ENCODE measurements around the gene PTPN4.

PTPN4 gene

DNA sequence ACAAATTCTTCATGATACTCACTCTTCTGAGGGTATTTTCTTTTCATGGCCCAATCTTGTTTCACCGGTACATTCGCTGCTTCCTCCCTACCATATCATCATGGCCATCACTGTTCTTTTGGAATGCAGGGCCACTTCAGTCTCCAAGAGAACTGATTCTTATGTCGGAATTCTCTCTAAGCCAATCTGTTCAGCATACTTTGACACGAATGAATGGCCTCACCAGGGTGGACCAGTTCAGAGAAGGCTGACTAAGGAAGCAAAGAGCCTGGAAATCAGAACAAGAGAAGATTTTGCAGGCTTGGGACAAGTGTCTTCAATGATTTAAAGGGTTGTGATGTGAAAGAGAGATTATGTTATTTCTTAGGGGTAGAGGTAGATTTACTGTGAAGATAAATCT lies 248.1 kb downstream of the PTPN4 start:
- H3K4me3 ChIP-seq (ENCODE audit: low read depth, low read length), result no peak overlapping the region
- TF ChIP-seq, protein P1, sequence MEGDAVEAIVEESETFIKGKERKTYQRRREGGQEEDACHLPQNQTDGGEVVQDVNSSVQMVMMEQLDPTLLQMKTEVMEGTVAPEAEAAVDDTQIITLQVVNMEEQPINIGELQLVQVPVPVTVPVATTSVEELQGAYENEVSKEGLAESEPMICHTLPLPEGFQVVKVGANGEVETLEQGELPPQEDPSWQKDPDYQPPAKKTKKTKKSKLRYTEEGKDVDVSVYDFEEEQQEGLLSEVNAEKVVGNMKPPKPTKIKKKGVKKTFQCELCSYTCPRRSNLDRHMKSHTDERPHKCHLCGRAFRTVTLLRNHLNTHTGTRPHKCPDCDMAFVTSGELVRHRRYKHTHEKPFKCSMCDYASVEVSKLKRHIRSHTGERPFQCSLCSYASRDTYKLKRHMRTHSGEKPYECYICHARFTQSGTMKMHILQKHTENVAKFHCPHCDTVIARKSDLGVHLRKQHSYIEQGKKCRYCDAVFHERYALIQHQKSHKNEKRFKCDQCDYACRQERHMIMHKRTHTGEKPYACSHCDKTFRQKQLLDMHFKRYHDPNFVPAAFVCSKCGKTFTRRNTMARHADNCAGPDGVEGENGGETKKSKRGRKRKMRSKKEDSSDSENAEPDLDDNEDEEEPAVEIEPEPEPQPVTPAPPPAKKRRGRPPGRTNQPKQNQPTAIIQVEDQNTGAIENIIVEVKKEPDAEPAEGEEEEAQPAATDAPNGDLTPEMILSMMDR (IDR thresholded peaks at IDR 0.05; ENCODE audit: low read depth, low read length, missing control alignments), result no peak
- DNase-seq (ENCODE audit: low read depth), result no peak

DNA sequence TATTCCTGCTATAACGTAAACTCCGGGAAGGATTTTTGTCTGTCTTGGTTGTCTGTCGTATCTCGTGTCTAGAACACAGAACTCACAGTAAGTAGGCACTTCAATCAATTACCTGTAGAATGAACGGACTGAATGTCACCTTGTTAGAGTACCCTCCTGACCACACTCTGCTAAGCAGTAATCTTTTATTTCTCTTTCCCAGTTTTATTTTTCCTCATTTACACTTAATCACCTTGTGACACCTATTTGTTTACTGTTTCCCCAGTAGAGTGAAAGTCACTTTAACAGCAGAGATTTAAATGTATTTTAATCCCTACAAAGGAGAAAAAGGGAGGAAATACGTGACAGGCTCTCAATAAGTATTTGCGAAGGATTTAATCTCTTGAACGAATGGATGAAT lies 252.6 kb downstream of the PTPN4 start:
- peak overlapping the region; percentile 87 for H3K4me3 ChIP-seq (ENCODE audit: low read depth, low read length)
- TF ChIP-seq, protein P1 (IDR thresholded peaks at IDR 0.05; ENCODE audit: low read depth, low read length, missing control alignments), result no peak
- no peak for DNase-seq (ENCODE audit: low read depth)

DNA sequence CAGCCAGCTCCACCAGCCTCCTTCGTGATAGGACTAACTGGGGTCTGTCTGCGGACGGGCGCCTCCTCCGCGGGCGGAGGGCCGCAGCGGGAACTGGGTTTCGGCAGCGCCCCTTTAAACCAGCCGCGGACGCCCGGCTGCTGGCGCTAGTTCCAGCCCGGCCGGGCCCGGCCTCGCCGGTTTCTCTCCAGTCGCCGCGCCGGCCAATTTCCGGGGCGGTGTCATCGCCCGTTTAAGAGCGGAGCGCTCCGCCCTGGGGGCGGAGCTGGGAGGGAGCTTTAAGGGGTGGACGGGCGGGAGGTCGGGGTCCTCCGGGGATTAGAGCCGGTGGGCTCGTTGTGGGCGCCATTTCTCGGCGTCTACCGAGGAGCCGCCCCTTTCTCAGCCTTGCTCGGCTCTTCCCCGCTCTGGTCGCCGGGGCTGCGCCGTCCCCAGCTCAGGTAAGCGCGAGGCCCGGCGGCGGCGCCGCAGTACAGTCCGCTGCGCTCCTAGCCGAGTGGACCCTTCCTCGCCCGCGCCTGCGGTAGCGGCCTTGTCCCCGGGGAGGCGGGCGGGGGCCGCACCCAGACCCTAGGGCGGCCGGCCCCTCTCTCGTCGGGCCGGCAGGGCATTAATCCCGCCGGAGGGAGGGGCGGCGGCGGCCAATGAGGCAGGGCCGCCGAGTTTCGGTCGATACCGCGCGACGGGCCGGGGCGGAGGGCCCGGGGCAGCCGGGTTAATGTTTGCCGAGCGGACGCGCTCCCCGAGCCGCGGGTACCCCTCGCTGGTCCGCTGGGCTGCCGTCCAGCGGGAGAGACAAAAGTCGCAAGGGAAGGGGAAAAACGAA lies 253.3 kb downstream of the PTPN4 start, which contains the start of gene EPB41L5:
EPB41L5 (plus strand) TSS at position 307 of the 826 bp plus-strand sequence. CDS start 6,008 bp downstream, outside the sequence.
- peak within 1 kb of the TSS; percentile 87 for H3K4me3 ChIP-seq (ENCODE audit: low read depth, low read length)
- DNase-seq (ENCODE audit: low read depth), result peak; percentile 62
- TF ChIP-seq, protein P1 (IDR thresholded peaks at IDR 0.05; ENCODE audit: low read depth, low read length, missing control alignments), result no peak

GRCh38 chr2:120013597-120014223 lies 254.0 kb downstream of the PTPN4 start:
- peak overlapping the region; percentile 87 for H3K4me3 ChIP-seq (ENCODE audit: low read depth, low read length)
- DNase-seq (ENCODE audit: low read depth), result no peak
- TF ChIP-seq, protein P1 (IDR thresholded peaks at IDR 0.05; ENCODE audit: low read depth, low read length, missing control alignments), result no peak

DNA sequence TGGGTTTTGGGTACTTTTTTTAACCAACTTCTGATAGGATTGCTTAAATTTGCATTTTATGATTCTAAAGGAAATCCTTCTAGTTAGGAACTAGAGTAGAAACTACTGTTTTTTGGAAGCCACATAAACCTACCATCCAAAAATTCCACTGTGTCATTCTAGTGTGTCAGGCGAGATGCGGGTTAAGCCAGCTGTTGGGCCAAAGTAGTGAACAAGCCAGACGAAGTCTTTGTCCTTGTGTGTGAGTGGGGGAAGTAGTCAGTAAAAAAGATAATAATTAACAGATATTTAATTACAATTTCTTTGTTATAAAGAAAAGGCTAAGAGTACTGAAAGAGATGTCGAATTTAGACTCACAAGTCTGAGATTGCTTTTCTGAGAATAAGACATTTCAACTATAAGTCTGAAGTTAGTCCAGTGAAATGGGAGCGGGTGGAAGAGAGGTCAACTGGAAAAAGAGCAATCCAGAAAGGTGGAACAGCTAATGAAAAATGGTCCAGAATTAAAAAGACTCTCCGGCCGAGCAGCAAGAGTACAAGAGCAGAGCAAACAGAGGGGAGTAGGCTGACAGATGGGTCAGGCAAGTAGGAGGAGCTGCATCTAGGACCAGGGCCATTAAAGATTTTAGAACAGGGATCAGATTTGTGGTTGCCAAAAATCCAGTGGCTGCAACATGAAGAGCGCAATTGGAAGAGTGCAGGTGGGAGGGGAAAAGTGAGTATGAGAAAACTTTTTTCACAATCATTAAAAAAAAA lies 254.7 kb downstream of the PTPN4 start:
- DNase-seq (ENCODE audit: low read depth), result no peak
- no peak overlapping the region for H3K4me3 ChIP-seq (ENCODE audit: low read depth, low read length)
- TF ChIP-seq, protein P1 (IDR thresholded peaks at IDR 0.05; ENCODE audit: low read depth, low read length, missing control alignments), result no peak

GRCh38 chr2:120016800-120017199 lies 257.1 kb downstream of the PTPN4 start:
- H3K4me3 ChIP-seq (ENCODE audit: low read depth, low read length), result no peak overlapping the region
- DNase-seq (ENCODE audit: low read depth), result no peak

More at GRCh38 chr2:120016800-120017199, 257.1 kb downstream of the PTPN4 start:
- TF ChIP-seq, protein P1 (IDR thresholded peaks at IDR 0.05; ENCODE audit: low read depth, low read length, missing control alignments), result no peak
